Gastrocnemius medialis (tissue), 4 donors: ENCODE data around the gene CDK10. TPM values are rescaled to one million over a fixed set of nuclear protein-coding genes. Genes with fewer than 3 reads are reported as not detected.

Source experiments
- ATAC-seq, 2 donors: fragments of 150-250 bp; one replicate each; pipeline ENCODE4 v1.9.1; 2016
- DNase-seq, 2 donors: peaks; one replicate each; pipeline ENCODE4 v3.0.0-alpha.2; 2019
- H3K27ac ChIP-seq, 4 donors: fragments of 200-600 bp; sonication (generic); 1 replicate in 1 of 4; 2 replicates in 3 of 4; pipeline ENCODE4 v1.5.1; 2016 to 2018; ENCODE audit warnings: mild to moderate bottlenecking in 2 of 4, moderate library complexity in 1 of 4
- H3K27me3 ChIP-seq, 3 donors: fragments of 200-600 bp; sonication (generic) in 2 of 3; 1 replicate in 1 of 3; 2 replicates in 2 of 3; pipeline versions ENCODE4 v1.5.1 to v1.6.0; 2016 to 2019; ENCODE audit warnings: mild to moderate bottlenecking in 1 of 3, moderate library complexity in 1 of 3
- H3K36me3 ChIP-seq, 2 donors: fragments of 200-600 bp; sonication (generic) in 1 of 2; one replicate each; pipeline ENCODE4 v1.5.1; 2017 to 2018
- H3K4me1 ChIP-seq, 2 donors: fragments of 200-600 bp; sonication (generic) in 1 of 2; one replicate each; pipeline ENCODE4 v1.5.1; 2016 to 2017; ENCODE audit warnings: mild to moderate bottlenecking in 2 of 2
- H3K4me3 ChIP-seq, 4 donors: fragments of 200-600 bp; sonication (generic) in 3 of 4; 1 replicate in 1 of 4; 2 replicates in 3 of 4; pipeline ENCODE4 v1.5.1; 2016 to 2019; ENCODE audit warnings: mild to moderate bottlenecking in 2 of 4
- H3K9me3 ChIP-seq, 3 donors: fragments of 200-600 bp; sonication (generic) in 2 of 3; 1 replicate in 1 of 3; 2 replicates in 2 of 3; pipeline ENCODE4 v1.5.1; 2016 to 2019
- POLR2A ChIP-seq, 2 donors: fragments of 450-650 bp; IDR thresholded peaks; one replicate each; pipeline ENCODE4 v1.6.1; 2017; ENCODE audit warnings: antibody characterized with exemption in 2 of 2, mild to moderate bottlenecking in 2 of 2, moderate library complexity in 2 of 2
- in situ Hi-C, 4 donors: fragments of 200-750 bp; cut with MboI; loops; one replicate each; pipeline versions ENCODE4 v1.15.0 to v1.8.0; 2017; ENCODE audit warnings: low sequenced_read_pairs in 4 of 4
- intact Hi-C: fragments of 100-400 bp; cut with DNase I; formaldehyde crosslinking; loops from one replicate; pipeline ENCODE4 v1.15.1; 2023; ENCODE audit warnings: low total_unique reads
- total RNA-seq, 4 donors: library from RNA; depleted of rRNA; stranded (reverse); fragments of >200 nt; gene quantifications; one replicate each; pipeline versions ENCODE4 v1.1.0 to v1.2.3, GENCODE V29; 2016
- TF ChIP-seq, protein P1 (sequence below), 5 experiments: fragments of 450-650 bp in 3 of 5; fragments of 200-600 bp in 2 of 5; sonication (generic) in 2 of 5; IDR thresholded peaks in 4 of 5; conservative IDR thresholded peaks in 1 of 5; 1 replicate in 4 of 5; 2 replicates in 1 of 5; pipeline ENCODE4 v1.5.1; 2016 to 2019; ENCODE audit warnings: antibody characterized with exemption in 5 of 5, mild to moderate bottlenecking in 3 of 5, moderate library complexity in 3 of 5

The CDK10 gene
- total RNA-seq, 4 donors from 2014 or later: 16.9 to 26.1 (median 19.7) TPM

DNA sequence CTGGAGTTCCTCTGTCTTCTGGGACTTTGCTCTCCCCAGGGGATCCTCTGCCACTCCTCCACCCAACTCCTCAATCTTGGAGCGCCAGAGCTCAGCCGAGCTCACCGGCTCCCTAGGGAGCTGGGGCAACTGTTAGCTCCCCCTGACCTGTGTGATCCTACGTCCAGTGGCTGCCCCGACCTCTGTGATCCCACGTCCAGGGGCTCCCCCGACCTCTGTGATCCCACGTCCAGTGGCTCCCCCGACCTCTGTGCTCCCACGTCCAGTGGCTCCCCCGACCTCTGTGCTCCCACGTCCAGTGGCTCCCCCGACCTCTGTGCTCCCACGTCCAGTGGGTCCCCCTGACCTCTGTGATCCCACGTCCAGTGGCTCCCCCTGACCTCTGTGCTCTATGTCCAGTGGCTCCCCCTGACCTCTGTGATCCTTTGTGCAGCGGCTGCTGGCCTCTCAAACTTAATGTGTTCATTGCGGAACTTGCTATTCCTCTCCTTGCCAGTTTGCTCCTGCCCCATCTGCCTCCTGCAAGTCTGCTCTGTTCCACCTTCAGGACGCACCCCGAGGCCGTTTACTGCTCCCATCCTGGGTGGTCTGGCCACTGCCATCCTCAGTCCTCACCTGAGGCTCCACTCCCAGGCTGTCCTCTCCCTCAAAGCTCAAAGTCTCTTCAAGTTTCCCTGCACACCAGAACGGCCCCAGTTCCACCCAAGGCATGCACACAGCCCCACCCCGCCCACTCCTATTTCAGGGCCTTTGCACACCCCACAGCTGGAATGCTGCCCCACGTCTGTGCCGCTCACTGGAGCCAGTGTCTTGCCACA lies 31.4 kb downstream of the CDK10 start:
- H3K27ac ChIP-seq: no peak overlapping the region
- H3K4me1 ChIP-seq: peaks cover 14 to 17% of the 10 kb centered on the region in 2 donors
- H3K9me3 ChIP-seq: no peaks in the 10 kb centered on the region
- ATAC-seq: no peak
- no peak overlapping the region for H3K4me3 ChIP-seq
- TF ChIP-seq POLR2A (IDR thresholded peaks at IDR 0.05): no peak
- TF ChIP-seq, protein P1, sequence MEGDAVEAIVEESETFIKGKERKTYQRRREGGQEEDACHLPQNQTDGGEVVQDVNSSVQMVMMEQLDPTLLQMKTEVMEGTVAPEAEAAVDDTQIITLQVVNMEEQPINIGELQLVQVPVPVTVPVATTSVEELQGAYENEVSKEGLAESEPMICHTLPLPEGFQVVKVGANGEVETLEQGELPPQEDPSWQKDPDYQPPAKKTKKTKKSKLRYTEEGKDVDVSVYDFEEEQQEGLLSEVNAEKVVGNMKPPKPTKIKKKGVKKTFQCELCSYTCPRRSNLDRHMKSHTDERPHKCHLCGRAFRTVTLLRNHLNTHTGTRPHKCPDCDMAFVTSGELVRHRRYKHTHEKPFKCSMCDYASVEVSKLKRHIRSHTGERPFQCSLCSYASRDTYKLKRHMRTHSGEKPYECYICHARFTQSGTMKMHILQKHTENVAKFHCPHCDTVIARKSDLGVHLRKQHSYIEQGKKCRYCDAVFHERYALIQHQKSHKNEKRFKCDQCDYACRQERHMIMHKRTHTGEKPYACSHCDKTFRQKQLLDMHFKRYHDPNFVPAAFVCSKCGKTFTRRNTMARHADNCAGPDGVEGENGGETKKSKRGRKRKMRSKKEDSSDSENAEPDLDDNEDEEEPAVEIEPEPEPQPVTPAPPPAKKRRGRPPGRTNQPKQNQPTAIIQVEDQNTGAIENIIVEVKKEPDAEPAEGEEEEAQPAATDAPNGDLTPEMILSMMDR (IDR thresholded peaks at IDR 0.05 in 4 of 5, conservative IDR thresholded peaks at IDR 0.05 in 1 of 5): no peak
- intact Hi-C loops: no loop called here
- no peaks in the 10 kb centered on the region for H3K27me3 ChIP-seq
- peaks cover 0 to 4% of the 10 kb centered on the region in 2 donors for H3K36me3 ChIP-seq
- no peak for DNase-seq
- in situ Hi-C loops: no loop called here

DNA sequence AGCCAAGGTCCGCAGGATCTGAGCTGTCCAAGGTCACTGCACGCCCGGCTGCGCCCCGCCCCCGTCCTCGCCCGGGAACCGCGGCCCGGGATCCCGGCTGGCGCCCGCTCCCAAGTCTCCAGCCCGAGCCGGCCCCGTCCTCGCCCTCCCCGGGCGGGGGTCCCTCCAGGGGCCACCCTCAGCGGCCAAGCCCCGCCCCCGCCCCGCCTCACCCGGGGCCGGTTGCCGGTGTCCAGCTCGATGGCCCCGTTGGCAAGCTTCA lies 34.0 kb downstream of the CDK10 start:
- H3K4me3 ChIP-seq: peak overlapping the region; percentile 67 to 92 (median 81)
- H3K9me3 ChIP-seq: no peaks in the 10 kb centered on the region
- in situ Hi-C loops: no loop called here
- no peaks in the 10 kb centered on the region for H3K27me3 ChIP-seq
- ATAC-seq (peak; percentile 22 to 37), DNase-seq (peak in 1 of 2 donors; percentile 31)
- H3K36me3 ChIP-seq: peaks cover 0 to 27% of the 10 kb centered on the region in 2 donors
- TF ChIP-seq, protein P1 (IDR thresholded peaks at IDR 0.05 in 4 of 5, conservative IDR thresholded peaks at IDR 0.05 in 1 of 5): no peak
- no peak for TF ChIP-seq POLR2A (IDR thresholded peaks at IDR 0.05)
- peaks cover 27 to 33% of the 10 kb centered on the region in 2 donors for H3K4me1 ChIP-seq
- intact Hi-C loops: loop anchor here (1.0 to 5.0 kb wide), 3 partner anchors 19 to 152 kb away; partner anchors contain the start of genes CHMP1A, SPATA2L, SPATA33 and TCF25
- H3K27ac ChIP-seq: peak overlapping the region; percentile 85 to 99 (median 95)

DNA sequence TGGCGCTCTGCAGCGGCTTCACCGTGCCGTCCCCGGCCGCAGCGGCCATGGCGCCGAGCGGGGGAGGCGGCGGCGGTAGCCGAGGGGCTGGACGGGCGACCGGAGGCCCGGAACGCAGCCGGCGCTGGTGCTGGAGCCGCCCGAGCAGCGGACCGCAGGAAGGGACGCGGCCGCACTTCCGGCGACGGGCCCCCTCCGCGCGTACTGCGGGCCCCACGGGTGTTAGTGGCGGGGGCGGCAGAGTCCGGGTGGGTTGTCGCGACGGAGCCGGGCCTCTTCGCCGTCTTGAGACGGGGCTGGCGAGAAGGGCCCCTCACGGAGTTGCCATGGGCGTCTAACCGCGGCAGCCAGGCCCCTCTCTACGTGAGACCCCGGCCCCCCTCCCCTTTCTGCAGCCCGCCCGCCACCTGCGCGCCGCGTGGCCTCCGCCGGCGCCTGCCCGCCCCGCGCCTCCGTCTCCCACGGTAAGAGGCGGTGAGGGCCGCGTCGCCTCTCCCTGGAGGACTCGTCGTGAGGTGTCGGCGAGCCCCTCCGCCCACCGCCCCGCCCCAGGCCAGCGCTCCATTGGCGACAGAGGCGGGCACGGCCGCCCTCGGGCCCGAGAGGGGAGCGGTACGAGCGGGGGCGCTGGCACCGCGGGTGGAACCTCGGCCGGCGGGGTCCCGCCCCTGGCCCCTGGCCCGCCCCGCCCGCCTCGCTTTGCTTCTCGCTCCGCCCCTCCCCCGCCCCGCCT lies 34.5 kb downstream of the CDK10 start, which contains the start of the genes VPS9D1 and ZNF276:
TSS of gene VPS9D1 (minus strand) at position 86 of the 733 bp plus-strand sequence. CDS start at position 49, 37 bp downstream.
TSS of gene ZNF276 (plus strand) at position 725 of the 733 bp plus-strand sequence. CDS start 104 bp downstream, outside the sequence.
- Histone ChIP-seq H3K27me3 (no peaks in the 10 kb centered on the region), H3K9me3 (no peaks in the 10 kb centered on the region), H3K4me1 (peaks cover 27 to 33% of the 10 kb centered on the region in 2 donors), H3K4me3 (peak within 1 kb of the TSS; percentile 67 to 92 (median 81)), H3K36me3 (peaks cover 0 to 27% of the 10 kb centered on the region in 2 donors), H3K27ac (peak within 1 kb of the TSS; percentile 85 to 99 (median 95))
- intact Hi-C loops (loop anchor here (1.0 to 5.0 kb wide), 4 partner anchors 20 to 151 kb away; partner anchors contain the start of genes CDK10, CHMP1A, SPATA2L and SPATA33), in situ Hi-C loops (no loop called here)
- DNase-seq (peak; percentile 54 to 58), ATAC-seq (peak; percentile 81)
- peak; percentile 69 to 72 for TF ChIP-seq POLR2A (IDR thresholded peaks at IDR 0.05)
- TF ChIP-seq, protein P1 (IDR thresholded peaks at IDR 0.05 in 4 of 5, conservative IDR thresholded peaks at IDR 0.05 in 1 of 5): peak in 1 of 5 experiments; percentile 17

DNA sequence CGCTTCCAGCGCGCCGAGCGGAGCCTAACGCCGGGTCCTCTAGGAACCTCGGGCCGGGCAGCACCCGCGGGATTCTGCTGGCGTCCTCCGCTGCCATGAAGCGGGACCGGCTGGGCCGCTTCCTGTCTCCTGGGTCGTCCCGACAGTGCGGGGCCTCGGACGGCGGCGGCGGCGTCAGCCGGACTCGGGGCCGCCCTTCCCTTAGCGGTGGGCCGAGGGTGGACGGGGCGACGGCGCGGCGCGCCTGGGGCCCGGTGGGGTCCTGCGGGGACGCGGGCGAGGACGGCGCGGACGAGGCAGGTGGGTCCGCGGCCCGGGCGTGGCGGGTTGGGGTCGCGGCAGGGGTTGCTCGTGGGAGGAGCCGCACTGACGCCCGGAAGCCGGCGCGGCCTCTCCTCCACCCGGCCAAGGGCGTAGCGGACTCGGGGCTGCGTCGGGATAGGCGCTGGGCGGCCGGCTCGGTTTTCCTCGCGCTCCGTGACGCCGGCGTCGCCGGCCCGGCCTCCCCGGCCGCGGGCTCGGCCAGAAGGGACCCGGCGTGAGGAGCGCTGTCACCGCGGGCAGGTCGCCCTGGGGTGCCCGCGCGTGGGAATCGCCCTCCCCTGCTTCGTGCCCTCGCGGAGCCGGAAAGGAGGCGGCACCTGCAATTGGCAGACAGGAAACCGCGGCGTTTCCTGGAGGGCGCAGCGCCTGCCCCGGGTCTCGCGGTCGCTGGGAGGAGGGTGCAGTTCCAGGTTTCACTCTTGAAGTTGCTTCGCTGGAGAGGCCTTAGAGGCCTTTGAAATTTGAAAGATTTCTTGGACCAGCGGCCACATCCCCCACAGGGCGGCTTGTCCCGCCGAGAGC lies 35.3 kb downstream of the CDK10 start:
- in situ Hi-C loops (no loop called here), intact Hi-C loops (loop anchor here (1.0 to 5.0 kb wide), 3 partner anchors 35 to 151 kb away; partner anchors contain the start of genes CDK10, CHMP1A, SPATA33 and TCF25)
- ATAC-seq: peak; percentile 13 to 45
- TF ChIP-seq, protein P1 (IDR thresholded peaks at IDR 0.05 in 4 of 5, conservative IDR thresholded peaks at IDR 0.05 in 1 of 5): peak in 1 of 5 experiments; percentile 8
- TF ChIP-seq POLR2A (IDR thresholded peaks at IDR 0.05): no peak
- Histone ChIP-seq H3K4me1 (peaks cover 27 to 33% of the 10 kb centered on the region in 2 donors), H3K27me3 (no peaks in the 10 kb centered on the region), H3K36me3 (peaks cover 0 to 33% of the 10 kb centered on the region in 2 donors), H3K4me3 (peak overlapping the region; percentile 67 to 92 (median 81)), H3K9me3 (no peaks in the 10 kb centered on the region), H3K27ac (peak overlapping the region; percentile 85 to 99 (median 95))
- DNase-seq: peak in 1 of 2 donors; percentile 65
